HG03060 (cell line): ENCODE results near the gene CRB1.
"Not testable (repeated sequence)": the region's sequence is repeated elsewhere in the genome, so short reads cannot be mapped to it uniquely, and the experiment has no call there.

ENCODE experiments used
- ATAC-seq: cut with Tn5 transposase; IDR thresholded peaks from one replicate; pipeline ENCODE4 v1.9.1; 2021; ENCODE audit warnings: low read depth, moderate number of reproducible peaks; ENCODE audit not compliant: unreplicated experiment

CRB1 gene

GRCh38 chr1:197394831-197395608 lies 127.0 kb downstream of the CRB1 start:
- ATAC-seq, result no peak

GRCh38 chr1:197397895-197398294 lies 129.8 kb downstream of the CRB1 start:
- ATAC-seq, result no peak

GRCh38 chr1:197399755-197400521 lies 131.9 kb downstream of the CRB1 start:
- ATAC-seq, result peak; percentile 79

DNA sequence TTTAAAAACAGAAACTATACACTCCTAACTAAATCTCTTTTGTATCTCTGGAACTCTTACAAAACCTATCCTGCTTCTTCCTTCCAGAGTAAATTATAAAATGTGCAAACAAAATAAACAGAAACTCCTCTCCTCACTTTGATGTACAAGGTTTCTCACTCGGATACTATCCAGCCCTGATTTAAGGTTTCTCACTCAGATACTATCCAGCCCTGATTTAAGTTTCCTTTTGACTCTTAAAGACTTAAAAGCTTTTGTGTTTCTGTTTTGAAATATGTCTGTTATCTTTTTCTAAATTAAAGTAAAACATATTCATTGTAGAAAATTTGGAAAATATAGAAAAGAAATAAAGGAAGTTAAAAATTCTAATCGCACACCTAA lies 132.5 kb downstream of the CRB1 start:
- ATAC-seq, result no peak

DNA sequence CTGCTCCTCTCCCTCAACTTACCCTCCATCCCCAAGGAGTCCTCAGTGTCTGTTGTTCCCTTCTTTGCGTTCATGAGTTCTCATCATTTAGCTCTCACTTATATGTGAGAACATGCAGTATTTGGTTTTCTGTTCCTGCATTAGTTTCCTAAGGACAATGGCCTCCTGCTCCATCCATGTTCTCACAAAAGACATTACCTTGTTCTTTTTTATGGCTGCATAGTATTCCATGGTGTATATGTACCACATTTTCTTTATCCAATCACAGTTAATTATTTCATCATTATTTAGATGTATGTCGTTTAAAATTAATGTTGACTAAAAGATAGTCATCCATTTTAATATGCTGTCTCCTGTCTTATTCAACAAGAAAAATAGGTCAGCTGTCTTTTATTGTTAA lies 134.1 kb downstream of the CRB1 start:
- ATAC-seq, result no peak

GRCh38 chr1:197404774-197405173 lies 136.7 kb downstream of the CRB1 start:
- not testable (repeated sequence) for ATAC-seq

DNA sequence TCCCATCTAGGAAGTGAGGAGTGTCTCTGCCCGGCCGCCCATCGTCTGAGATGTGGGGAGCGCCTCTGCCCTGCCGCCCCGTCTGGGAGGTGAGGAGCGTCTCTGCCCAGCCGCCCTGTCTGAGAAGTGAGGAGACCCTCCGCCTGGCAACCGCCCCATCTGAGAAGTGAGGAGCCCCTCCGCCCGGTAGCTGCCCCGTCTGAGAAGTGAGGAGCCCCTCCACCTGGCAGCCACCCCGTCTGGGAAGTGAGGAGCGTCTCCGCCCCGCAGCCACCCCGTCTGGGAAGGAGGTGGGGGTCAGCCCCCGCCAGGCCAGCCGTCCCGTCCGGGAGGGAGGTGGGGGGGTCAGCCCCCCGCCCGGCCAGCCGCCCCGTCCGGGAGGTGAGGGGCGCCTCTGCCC lies 137.6 kb downstream of the CRB1 start:
- not testable (repeated sequence) for ATAC-seq

GRCh38 chr1:197413564-197413963 lies 145.5 kb downstream of the CRB1 start:
- no peak for ATAC-seq

GRCh38 chr1:197415221-197415620 lies 147.2 kb downstream of the CRB1 start:
- ATAC-seq, result no peak

GRCh38 chr1:197418693-197419092 lies 150.6 kb downstream of the CRB1 start:
- ATAC-seq, result no peak

DNA sequence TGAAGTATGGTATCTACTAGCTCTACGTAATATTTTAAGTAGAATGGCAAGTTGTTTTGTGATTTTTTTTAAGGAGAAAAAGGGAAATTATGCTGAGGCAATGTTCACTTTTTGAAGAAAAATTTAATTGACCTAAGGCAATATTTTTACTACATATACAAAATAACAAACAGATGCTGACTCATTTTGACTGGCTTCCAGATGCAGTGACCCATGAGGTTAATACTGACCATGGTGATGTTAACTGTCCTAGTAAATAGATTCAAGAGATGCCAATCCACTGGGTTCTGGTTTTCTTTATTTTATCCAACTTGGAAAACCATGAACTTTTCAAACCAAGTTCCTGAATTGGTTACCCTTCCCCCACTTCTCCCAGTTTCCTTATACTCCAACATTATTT lies 154.9 kb downstream of the CRB1 start:
- no peak for ATAC-seq

GRCh38 chr1:197424380-197424779 lies 156.3 kb downstream of the CRB1 start:
- no peak for ATAC-seq

GRCh38 chr1:197429372-197429771 lies 161.3 kb downstream of the CRB1 start:
- no peak for ATAC-seq

- no peak for ATAC-seq
These were observed 167.2 kb downstream of the CRB1 start for GRCh38 chr1:197435224-197435623.

DNA sequence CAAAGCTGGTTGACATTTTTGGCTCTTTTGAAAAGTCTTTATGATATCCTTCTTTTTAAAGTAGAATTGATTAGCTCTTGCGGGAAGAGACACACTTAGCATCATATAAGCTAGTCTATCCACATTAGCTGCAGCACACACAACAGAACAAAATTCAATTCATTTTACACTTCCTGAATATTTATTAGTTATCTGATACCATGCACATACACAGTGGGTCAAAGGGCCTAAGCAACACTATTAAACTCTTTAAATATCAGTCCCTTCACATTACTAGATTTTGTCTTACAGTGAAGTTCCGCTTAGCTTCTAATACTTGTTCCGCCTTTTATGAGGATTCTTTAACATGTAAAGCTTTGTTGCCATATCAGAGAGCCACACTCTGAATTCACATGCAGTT lies 169.5 kb downstream of the CRB1 start:
- no peak for ATAC-seq

DNA sequence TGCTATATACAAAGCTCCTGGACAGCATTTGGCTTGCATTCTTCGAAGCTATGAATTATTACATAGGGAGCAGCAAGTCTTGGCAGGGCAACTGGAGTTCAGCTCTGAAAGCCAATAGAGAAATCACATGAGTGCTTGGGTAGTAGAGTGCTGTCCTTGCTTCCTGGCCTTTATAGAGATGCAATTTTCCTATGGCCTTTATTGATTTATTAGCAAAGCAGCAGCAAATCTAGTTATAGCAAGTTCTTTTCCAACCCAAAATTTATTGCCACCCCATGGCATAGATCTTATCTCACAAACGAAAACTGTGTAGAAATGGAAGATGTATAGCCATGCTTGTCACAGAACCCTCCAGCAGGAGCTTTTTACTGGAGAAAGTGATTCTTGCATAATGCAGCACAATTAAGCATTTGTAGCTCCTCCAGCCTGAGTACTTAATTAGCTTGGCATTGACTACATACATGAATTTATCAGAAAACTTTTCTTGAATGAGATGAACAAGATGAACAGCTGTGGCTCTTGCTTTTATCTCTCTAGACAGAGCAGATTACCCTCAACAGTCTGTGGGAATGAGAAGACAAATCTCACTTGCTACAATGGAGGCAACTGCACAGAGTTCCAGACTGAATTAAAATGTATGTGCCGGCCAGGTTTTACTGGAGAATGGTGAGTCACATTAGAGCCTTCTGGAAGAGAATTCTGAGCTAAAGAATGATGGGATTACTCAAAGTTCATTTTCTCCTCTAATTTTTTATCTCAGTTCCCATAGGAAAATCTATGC lies 170.1 kb downstream of the CRB1 start:
- no peak for ATAC-seq

- no peak for ATAC-seq
These were observed 171.7 kb downstream of the CRB1 start for GRCh38 chr1:197439708-197440280.

GRCh38 chr1:197440715-197441114 lies 172.7 kb downstream of the CRB1 start:
- no peak for ATAC-seq

DNA sequence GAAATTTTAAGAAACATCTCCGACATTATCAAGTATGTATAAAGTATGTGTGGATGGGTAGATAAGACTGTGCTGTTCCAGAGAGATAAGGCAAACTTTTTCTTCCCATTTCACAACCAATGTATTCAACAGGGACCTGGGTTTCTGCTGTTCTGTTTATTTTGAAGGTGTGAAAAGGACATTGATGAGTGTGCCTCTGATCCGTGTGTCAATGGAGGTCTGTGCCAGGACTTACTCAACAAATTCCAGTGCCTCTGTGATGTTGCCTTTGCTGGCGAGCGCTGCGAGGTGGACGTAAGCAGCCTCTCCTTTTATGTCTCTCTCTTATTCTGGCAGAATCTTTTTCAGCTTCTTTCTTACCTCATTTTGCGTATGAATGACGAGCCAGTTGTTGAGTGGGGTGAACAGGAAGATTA lies 174.0 kb downstream of the CRB1 start:
- no peak for ATAC-seq

DNA sequence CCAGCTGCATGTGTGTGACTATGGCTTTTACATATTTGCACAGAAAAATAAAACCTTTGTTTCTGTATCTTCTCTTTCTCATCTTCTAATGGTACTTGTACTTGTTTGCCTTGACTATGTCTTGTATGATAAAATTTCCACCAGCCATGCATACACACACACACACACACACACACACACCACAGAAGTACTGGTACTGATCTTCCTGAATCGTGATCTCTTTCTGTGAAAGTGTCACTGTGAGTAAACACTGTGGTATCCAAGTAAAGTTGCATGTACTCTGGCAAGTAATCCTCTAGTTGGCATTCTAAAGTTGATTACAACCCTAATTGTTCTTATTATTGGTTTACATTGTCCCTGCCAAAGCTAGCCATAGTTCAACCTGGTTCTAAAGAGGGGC lies 176.7 kb downstream of the CRB1 start:
- no peak for ATAC-seq
